GM18519 (cell line): ENCODE results near the gene IGSF9B.
A peak's percentile ranks its signal among the peaks of the same experiment; 100 is the strongest.

Experiments used
- ATAC-seq: cut with Tn5 transposase; IDR thresholded peaks from one replicate; pipeline ENCODE4 v1.9.1; 2021; ENCODE audit warnings: mild to moderate bottlenecking, moderate library complexity; ENCODE audit not compliant: unreplicated experiment, low FRiP score

Gene IGSF9B

GRCh38 chr11:133985981-133986944 lies 29.5 kb upstream of the IGSF9B start:
- no peak for ATAC-seq

- no peak for ATAC-seq
Observed at GRCh38 chr11:133984828-133985227, 28.1 kb upstream of the IGSF9B start.

DNA sequence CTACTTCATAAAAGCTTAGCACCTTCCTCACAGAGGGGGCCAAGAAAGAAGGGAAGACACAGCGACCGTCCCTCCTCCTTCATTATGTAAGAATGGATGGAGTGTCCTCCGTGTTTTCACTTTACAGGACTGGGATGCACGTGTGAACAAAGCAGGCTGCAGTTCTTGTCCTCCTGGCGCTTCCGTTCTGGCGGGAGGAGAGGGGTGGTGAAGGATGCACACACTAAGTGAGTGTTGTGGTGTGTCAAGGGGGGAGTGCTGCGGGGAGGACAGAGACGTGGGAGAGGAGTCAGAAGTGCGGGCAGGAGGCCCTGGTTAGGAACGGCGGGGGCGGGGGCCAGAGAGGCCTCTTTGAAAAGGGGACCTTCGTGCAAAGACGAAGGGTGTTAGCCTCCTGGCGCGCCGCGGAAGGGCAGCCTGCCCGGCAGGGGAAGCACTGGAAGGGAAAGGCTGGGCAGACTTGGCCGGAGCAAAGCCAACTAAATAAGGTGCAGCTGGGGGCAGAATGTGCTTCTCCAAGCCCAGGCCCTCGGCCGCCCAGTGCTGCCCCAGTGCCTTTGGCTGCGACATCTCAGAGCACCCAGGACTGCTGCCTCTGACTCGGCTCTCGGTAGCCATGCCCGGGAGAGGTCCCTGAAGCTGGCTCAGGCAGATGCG lies 27.0 kb upstream of the IGSF9B start:
- no peak for ATAC-seq

DNA sequence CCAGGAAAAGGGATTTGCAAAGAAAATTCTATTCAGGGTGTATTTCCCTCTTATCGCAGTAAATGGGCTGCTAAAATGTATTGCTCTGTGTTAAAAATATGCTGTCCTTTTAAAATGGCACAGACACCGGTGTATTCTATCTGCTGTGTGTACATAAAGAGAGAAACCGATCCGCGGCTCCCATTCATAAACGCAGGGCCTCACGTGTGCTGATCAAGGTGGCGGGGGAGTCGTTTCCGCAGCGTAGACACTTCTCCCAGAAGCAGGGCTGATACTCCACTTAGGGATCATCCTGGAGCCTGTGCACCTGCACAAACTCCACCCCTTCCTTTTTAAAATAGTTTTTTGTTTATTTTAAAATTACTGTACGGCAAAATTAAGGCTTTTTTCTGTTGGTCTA lies 26.1 kb upstream of the IGSF9B start:
- ATAC-seq, result no peak

DNA sequence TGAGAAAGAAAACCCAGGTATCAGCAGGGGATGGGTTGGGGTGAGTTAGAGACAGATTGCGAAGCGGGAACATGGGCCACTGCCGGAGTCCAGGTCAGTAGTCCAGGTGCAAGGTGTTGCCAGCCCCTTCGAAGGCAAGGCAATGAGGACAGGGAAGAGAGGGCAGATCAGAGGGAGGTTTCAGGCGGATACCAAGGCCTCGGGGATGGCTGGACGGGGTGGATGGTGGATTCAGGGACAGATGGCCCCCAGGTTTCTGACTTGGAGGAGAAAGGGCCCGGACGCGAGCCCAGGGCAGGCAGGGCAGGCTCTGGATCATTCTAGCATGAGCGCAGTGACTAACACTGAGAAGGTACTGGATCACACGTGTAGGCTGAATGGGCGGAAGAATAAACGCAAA lies 25.4 kb upstream of the IGSF9B start:
- ATAC-seq, result no peak

- ATAC-seq, result no peak
Observed at GRCh38 chr11:133981156-133981555, 24.4 kb upstream of the IGSF9B start.

GRCh38 chr11:133980665-133981064 lies 23.9 kb upstream of the IGSF9B start:
- ATAC-seq, result no peak

- ATAC-seq, result no peak
Observed at GRCh38 chr11:133978794-133979193, 22.0 kb upstream of the IGSF9B start.

DNA sequence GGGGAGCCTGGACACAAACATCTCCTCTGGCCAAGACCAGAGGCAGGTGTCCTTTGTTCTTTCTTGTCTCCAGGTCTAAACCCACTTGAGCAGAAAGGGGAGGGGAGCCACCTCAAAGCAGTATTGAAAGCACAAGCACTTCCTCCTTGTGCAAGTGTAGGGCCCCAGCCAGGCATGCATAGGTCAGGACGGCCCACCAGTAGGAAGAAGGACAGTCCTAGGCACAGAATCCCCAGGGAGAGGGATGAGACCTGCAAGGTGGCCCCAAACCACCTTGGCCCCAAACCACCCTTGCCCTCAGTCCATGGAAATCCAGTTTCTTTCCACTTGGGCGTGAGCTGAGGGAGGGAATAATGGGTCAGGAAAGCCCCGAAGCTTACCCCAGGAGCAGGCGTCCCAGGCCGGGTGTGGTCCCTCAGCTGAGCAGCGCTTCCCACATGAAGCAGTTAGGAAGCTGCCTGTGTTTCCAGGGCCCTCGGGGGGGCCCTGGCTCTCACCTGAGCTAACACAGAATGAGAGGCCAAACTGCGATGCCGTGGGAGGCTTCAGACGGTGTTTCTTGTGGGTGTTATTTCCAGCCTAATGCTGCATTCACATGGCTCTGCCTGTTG lies 20.4 kb upstream of the IGSF9B start:
- peak; percentile 96 for ATAC-seq

DNA sequence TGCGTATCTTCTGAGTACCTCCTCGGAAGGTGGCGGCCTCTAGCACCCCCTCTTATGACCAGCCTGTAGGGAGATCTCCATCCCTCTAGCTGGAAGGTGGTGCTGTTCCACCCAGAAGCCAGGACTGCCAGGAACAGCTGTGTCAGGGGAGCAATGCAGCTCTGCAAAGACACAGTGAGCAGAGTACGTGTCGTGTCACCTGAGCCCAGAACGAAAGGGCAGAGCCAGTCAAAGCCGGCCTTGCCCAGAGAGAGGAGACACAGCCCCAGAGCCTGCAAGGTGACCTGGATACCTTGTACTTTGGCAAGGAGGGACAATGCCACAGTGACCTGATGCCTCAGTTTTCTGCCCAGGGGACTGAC lies 18.7 kb upstream of the IGSF9B start:
- no peak for ATAC-seq

- ATAC-seq, result no peak
Observed at GRCh38 chr11:133974836-133975487, 18.2 kb upstream of the IGSF9B start.

- no peak for ATAC-seq
Observed at GRCh38 chr11:133971881-133972280, 15.1 kb upstream of the IGSF9B start.

- no peak for ATAC-seq
Observed at GRCh38 chr11:133969112-133969511, 12.3 kb upstream of the IGSF9B start.

DNA sequence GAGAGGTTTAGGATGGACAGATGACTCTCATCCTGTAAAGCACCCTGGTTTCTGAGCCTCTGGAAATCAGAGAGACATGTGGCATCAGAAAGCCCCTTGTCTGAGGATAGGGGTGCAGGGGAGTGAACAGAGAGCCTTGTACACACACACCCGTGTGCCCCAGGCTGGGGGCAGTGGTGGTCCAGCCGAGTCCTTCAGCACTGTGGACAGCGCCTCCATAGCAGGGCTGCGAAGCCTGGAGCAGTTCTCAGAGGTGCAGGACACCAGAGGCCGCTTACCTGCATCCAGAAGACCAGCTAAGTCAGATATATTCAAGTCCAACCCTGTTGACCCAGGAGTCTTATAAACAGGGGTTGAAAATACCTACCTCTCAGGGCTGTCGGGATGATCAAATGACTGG lies 11.5 kb upstream of the IGSF9B start:
- ATAC-seq, result no peak

DNA sequence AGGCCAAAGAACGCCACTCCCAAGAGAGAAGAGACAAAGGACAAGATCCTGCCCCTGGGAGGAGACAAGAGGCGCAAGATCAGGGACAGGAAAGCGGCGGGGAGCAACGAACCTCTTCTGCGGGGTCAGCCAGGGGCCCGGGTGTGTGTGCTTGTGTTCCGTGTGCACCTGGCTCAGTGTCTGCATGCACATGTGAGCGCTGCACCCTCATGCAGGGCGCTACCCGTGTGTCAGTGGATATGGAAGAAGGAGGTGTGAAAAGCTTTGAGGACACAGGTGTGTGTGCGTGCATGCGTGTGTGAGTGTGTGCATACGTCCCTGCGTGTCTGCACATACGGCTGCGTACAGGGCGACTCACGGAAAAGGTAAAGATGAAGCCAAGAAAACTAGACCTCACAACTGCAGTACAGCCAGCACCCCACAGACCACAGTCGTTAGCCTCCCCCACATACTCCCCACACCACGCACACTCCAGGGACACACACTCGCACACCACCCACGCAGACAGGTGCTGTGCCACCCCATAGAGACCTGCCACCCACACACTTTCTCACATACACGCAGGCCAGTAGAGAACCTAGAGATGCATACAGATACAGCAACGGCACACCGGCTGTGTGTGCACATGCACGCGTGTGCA lies 11.0 kb upstream of the IGSF9B start:
- no peak for ATAC-seq

GRCh38 chr11:133966921-133967598 lies 10.3 kb upstream of the IGSF9B start:
- no peak for ATAC-seq

DNA sequence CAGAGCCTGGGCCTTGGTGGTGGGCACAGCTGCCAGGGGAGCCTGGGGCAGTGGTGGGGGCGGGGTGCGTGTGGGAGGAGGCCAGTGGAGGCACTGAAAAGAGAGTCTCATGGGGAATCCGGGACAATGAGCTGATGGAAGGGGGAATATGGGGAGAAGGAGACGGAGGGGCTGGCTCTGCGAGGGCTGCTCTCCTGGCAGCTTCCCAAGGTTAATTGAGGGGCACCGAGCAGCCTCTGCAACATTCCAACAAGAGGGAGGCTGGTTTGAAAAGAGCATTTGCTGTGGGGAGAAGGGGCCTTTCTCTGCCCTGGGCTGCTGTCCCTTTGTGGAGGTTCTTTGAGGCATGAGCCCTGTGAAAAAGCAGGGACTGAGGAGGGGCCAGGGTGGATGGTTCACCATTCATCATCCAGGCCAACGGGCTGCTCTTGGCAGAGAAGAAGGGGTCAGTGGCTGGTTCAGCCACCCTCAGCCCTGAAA lies 9.4 kb upstream of the IGSF9B start:
- ATAC-seq, result no peak

DNA sequence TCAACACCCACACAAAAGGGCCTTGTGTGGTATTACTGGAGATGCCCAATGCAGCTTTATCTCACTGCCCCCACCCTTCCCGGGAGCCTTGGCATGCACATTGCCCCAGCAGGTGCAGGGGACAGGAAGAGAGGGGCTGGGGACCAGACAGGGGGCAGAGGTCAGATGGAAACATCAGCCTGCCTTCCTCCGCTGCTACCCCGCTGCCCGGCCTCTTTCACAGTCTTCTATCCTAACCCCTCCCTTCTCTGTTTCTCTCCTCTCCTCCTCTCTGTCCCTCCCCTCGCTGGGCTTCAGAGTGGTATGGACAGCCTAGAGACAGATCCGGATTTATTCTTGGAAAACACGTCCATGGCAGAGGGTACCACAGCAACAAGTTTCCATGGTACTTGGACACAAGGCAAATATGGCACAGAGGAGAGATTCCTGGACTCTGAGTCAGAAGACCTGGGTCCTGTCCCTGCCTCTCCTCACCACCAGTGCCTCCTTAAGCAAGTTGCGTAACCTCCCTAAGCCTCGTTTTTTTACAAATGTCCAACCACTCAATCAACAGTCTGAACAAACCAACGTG lies 8.3 kb upstream of the IGSF9B start:
- no peak for ATAC-seq

GRCh38 chr11:133964356-133964755 lies 7.6 kb upstream of the IGSF9B start:
- ATAC-seq, result no peak
